ENCODE results near the gene VCL. TPM values are rescaled to one million over a fixed set of nuclear protein-coding genes. Genes with fewer than 3 reads are reported as not detected.

VCL gene
- total RNA-seq, 4 donors from 2014 or later = 96.1 to 133 (median 120) TPM

DNA sequence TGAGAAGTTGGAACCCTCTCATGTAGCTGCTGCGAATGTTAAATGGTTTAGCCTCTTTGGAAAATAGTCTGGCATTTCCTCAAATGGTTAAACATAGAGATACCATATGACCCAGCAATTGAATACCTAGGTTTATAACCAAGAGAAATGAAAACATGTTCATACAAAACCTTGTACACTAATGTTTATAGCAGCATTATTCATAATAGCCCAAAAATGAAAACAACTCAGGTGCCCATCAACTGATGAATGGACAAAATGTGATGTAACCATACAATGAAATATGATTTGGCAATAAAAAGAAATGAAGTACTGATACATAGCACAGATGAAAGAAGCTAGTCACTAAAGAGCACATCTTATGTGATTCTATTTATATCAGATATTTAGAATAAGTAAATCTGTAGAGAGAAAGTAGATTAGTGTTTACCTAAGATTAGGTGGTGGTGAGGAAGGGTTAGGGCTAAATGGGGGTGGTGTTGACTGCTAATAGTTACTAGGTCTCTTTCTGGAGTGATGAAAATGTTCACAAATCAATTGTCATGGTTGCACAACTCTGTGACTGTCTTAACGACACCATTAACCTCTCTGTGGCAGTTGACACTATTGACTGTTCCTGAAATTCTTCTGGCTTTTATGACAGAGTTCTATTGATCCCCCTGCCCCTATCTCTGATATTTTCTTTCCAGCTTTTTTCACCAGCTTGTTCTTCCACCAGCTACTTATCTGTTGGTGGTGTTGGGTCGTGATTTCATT lies 35.2 kb downstream of the VCL start:
- no peak for DNase-seq
- no peaks in the 10 kb centered on the region for H3K9me3 ChIP-seq
- H3K4me1 ChIP-seq = peaks cover 5 to 41% (median 7%) of the 10 kb centered on the region in 4 donors
- H3K27ac ChIP-seq = no peak overlapping the region
- peaks cover 0 to 5% (median 2%) of the 10 kb centered on the region in 4 donors for H3K36me3 ChIP-seq
- no peak for TF ChIP-seq POLR2AphosphoS5 (IDR thresholded peaks at IDR 0.05)
- no peak for TF ChIP-seq POLR2A (IDR thresholded peaks at IDR 0.05)
- no peak for TF ChIP-seq EP300 (IDR thresholded peaks at IDR 0.05; ENCODE audit: low read depth)
- no peak for TF ChIP-seq CTCF (IDR thresholded peaks at IDR 0.05)
- in situ Hi-C loops (cut with MboI; ENCODE audit: low pct_ligation_motif_present in 1 of 4, low pct_unique_long_range_greater_than_20kb in 1 of 4, low sequenced_read_pairs in 3 of 4) = no loop called here
- 64 to 68% methylated on average over 2 to 3 of the region's 3 CpGs for WGBS, 2 donors (ENCODE audit: low coverage in 1 of 2)
- H3K4me3 ChIP-seq = no peak overlapping the region
- intact Hi-C loops (cut with DNase I; ENCODE audit: low total_unique reads) = no loop called here
- H3K27me3 ChIP-seq = no peaks in the 10 kb centered on the region

DNA sequence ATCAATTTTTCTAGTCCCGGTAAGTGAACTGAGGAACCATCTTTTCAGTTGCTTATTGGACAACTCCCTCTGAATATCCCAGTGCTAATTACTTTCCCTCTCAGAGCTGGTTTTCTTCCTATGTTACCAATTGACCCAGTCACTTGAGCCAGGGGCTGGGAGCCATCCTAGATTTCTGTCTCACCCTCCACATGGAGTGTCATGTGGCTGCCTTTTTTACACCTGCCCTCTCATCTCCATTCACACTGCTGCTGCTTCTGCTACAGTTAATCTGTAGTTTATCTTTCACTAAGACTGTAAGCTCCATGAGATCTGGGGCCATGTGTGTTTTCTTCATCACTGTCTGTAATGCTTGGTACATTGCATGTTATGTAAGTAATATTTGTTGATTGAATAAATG lies 35.8 kb downstream of the VCL start:
- H3K27ac ChIP-seq = no peak overlapping the region
- no peaks in the 10 kb centered on the region for H3K27me3 ChIP-seq
- in situ Hi-C loops (cut with MboI; ENCODE audit: low pct_ligation_motif_present in 1 of 4, low pct_unique_long_range_greater_than_20kb in 1 of 4, low sequenced_read_pairs in 3 of 4) (no loop called here), intact Hi-C loops (cut with DNase I; ENCODE audit: low total_unique reads) (no loop called here)
- TF ChIP-seq POLR2A (IDR thresholded peaks at IDR 0.05) = no peak
- TF ChIP-seq CTCF (IDR thresholded peaks at IDR 0.05) = no peak
- no peak for TF ChIP-seq POLR2AphosphoS5 (IDR thresholded peaks at IDR 0.05)
- TF ChIP-seq EP300 (IDR thresholded peaks at IDR 0.05; ENCODE audit: low read depth) = no peak
- peaks cover 9 to 44% (median 9%) of the 10 kb centered on the region in 4 donors for H3K4me1 ChIP-seq
- no peak overlapping the region for H3K4me3 ChIP-seq
- DNase-seq = no peak
- H3K36me3 ChIP-seq = peaks cover 0 to 5% (median 2%) of the 10 kb centered on the region in 4 donors
- no peaks in the 10 kb centered on the region for H3K9me3 ChIP-seq
- WGBS, 2 donors (ENCODE audit: low coverage in 1 of 2) = 93% methylated on average over 1 of the region's 1 CpG; no CpG with 5 or more reads in 1 of the 2 donors

DNA sequence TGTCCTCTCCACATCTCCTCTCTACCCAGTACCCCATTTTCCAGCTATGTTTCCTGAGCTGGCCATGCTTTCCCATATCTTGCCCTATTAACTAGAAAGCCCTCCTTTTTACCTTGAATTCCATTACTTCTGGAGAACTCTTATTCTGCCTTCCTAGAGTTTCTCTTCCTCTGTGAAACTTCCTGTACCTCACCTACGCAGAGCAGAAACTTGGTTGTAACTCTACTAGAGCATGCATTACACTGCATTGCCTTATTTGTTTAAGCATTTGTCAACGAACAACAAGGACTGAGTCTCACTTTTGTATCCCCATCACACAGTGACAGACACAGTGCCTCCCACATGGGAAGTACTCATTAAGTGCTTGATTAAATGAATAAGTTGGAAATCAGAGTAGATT lies 36.4 kb downstream of the VCL start:
- Histone ChIP-seq H3K9me3 (no peaks in the 10 kb centered on the region), H3K27ac (peak overlapping the region in 2 of 4 donors; percentile 2 to 50), H3K4me3 (no peak overlapping the region), H3K4me1 (peaks cover 10 to 44% (median 15%) of the 10 kb centered on the region in 4 donors), H3K36me3 (peaks cover 0 to 5% (median 2%) of the 10 kb centered on the region in 4 donors), H3K27me3 (no peaks in the 10 kb centered on the region)
- DNase-seq = no peak
- intact Hi-C loops (cut with DNase I; ENCODE audit: low total_unique reads) = no loop called here
- TF ChIP-seq POLR2A (IDR thresholded peaks at IDR 0.05) (no peak), CTCF (IDR thresholded peaks at IDR 0.05) (no peak), EP300 (IDR thresholded peaks at IDR 0.05; ENCODE audit: low read depth) (no peak), POLR2AphosphoS5 (IDR thresholded peaks at IDR 0.05) (no peak)
- WGBS, 2 donors (ENCODE audit: low coverage in 1 of 2) = 49 to 88% methylated on average over 1 to 2 of the region's 2 CpGs
- in situ Hi-C loops (cut with MboI; ENCODE audit: low pct_ligation_motif_present in 1 of 4, low pct_unique_long_range_greater_than_20kb in 1 of 4, low sequenced_read_pairs in 3 of 4) = no loop called here

- H3K36me3 ChIP-seq = peaks cover 0 to 5% (median 2%) of the 10 kb centered on the region in 4 donors
- H3K4me3 ChIP-seq = no peak overlapping the region
- DNase-seq = no peak
- in situ Hi-C loops (cut with MboI; ENCODE audit: low pct_ligation_motif_present in 1 of 4, low pct_unique_long_range_greater_than_20kb in 1 of 4, low sequenced_read_pairs in 3 of 4) = no loop called here
- H3K4me1 ChIP-seq = peaks cover 10 to 44% (median 23%) of the 10 kb centered on the region in 4 donors
- H3K27ac ChIP-seq = peak overlapping the region; percentile 2 to 50 (median 12)
- no peaks in the 10 kb centered on the region for H3K9me3 ChIP-seq
- no peaks in the 10 kb centered on the region for H3K27me3 ChIP-seq
- WGBS, 2 donors (ENCODE audit: low coverage in 1 of 2) = 17 to 18% methylated on average over 1 of the region's 1 CpG
- TF ChIP-seq CTCF (IDR thresholded peaks at IDR 0.05) = no peak
- TF ChIP-seq EP300 (IDR thresholded peaks at IDR 0.05; ENCODE audit: low read depth) = no peak
- no peak for TF ChIP-seq POLR2AphosphoS5 (IDR thresholded peaks at IDR 0.05)
- TF ChIP-seq POLR2A (IDR thresholded peaks at IDR 0.05) = no peak
- intact Hi-C loops (cut with DNase I; ENCODE audit: low total_unique reads) = no loop called here
These were observed 37.4 kb downstream of the VCL start for GRCh38 chr10:74035303-74035702.

Data from transverse colon (tissue), 4 donors.